Dermis microvascular lymphatic vessel endothelial cell (primary cell): ENCODE measurements around the gene ANKRD61. TPM values are rescaled to one million over a fixed set of nuclear protein-coding genes. Genes with fewer than 3 reads are reported as not detected.
"Not testable (repeated sequence)": the region's sequence is repeated elsewhere in the genome, so short reads cannot be mapped to it uniquely, and the experiment has no call there.

Source experiments
- DNase-seq, 2 donors: peaks; one replicate each; pipeline versions ENCODE4 v3.0.0 to v3.0.0-alpha.2; 2010; ENCODE audit warnings: low read depth in 2 of 2
- total RNA-seq: library from RNA; depleted of rRNA; stranded (reverse); fragments of >200 nt; gene quantifications from 2 replicates; pipeline ENCODE4 v1.2.1, GENCODE V29; 2014

ANKRD61 gene
- total RNA-seq = under 0.01 and 0.25 TPM in 2 replicates

GRCh38 chr7:6030988-6031387 is at the start of gene ANKRD61:
TSS of gene ANKRD61 (plus strand) at chr7:6031376. CDS start at chr7:6031376, 0 bp downstream.
- DNase-seq = no peak

- not testable (repeated sequence) for DNase-seq
Measured at GRCh38 chr7:5987061-5987460, 44.1 kb upstream of the ANKRD61 start.

DNA sequence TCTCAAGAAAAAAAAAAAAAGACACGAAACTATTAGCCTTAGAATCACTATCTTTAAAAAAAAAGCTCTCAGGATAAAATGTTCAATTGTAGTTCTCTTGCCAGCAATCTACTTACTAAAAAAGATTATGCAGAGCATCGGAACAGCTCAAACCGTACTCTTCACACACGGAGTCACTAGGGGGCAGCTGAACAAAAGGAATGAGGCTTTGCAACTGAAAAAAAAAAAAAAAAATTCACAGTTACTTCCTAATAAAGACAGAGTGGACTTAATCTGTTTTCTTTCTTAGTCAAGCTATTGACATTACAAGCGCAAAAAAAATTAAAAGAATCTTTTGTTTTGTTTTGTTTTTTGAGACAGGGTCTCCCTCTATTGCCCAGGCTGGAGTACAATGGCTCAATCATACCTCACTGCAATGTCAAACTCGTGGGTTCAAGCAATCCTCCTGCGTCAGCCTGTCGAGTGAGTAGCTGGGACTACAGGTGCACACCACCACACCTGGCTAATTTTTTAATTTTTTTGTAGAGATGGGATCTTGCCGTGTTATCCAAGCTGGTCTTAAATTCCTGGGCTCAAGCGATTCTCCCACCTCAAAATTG is 33.9 kb upstream of the ANKRD61 start:
- peak; percentile 54 to 76 for DNase-seq

GRCh38 chr7:6007386-6007785 is 23.8 kb upstream of the ANKRD61 start:
- no peak for DNase-seq

- not testable (repeated sequence) for DNase-seq
Measured at GRCh38 chr7:6007835-6008590, 23.2 kb upstream of the ANKRD61 start.

DNA sequence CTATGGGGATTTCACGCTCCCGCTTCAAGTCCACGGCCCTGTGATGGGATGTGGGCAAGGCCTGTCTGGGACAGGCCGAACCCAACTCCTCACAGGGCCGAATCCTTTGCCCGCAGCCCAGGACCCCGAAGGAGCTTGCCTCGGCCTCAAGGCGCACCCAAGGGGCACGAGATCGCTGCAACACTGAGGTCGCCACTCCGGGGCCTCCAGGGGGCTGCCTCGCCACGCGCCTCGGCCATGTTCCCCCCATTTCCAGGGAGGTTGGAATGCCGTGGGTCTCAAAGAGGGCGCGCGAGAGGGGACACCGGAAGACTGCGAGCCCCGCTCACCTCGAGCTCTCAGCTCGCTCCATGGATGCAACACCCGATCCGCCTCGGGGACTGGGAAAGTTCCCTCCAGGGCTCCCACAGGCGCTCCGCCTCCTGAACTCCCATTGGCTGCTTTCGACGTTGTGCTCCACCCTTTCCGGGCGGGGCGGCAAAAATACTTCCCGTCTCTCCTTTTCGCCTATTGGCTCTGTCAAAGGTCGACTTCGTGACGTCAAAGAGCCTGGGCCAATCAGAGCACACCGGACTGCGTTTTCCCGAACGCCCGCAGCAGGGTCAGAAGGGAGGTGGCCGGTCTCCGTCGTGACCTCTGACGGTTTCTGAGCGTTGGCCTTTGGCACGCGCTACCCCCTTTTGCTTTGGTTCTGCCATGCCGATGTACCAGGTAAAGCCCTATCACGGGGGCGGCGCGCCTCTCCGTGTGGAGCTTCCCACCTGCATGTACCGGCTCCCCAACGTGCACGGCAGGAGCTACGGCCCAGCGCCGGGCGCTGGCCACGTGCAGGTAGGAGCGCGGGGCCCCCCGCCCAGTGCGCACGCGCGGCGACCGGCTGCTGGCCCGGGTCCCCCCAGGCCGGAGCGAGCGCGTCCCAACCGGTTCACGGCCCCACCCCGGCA is 22.2 kb upstream of the ANKRD61 start, which contains the start of the genes AIMP2 and PMS2:
AIMP2 (plus strand) TSS at position 605 of the 944 bp plus-strand sequence; CDS start at position 697, 92 bp downstream.
PMS2 (minus strand) TSS at position 382 of the 944 bp plus-strand sequence; CDS start at position 352, 30 bp downstream.
- DNase-seq = peak; percentile 97 to 99

DNA sequence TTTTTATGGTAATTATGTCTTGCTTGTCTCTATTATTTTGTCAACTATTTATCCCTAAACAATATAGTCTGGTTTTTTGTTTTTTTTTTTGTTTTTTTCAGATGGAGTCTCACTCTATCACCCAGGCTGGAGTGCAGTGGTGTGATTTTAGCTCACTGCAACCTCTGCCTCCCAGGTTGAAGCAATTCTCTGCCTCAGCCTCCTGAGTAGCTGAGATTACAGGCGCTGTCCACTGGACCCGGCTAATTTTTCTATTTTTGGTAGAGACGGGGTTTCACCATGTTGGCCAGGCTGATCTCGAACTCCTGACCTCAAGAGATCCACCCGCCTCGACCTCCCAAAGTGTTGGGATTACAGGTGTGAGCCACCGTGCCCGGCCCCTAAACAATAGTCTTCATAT is 20.8 kb upstream of the ANKRD61 start:
- DNase-seq = not testable (repeated sequence)

GRCh38 chr7:6011541-6011940 is 19.6 kb upstream of the ANKRD61 start:
- DNase-seq = no peak

DNA sequence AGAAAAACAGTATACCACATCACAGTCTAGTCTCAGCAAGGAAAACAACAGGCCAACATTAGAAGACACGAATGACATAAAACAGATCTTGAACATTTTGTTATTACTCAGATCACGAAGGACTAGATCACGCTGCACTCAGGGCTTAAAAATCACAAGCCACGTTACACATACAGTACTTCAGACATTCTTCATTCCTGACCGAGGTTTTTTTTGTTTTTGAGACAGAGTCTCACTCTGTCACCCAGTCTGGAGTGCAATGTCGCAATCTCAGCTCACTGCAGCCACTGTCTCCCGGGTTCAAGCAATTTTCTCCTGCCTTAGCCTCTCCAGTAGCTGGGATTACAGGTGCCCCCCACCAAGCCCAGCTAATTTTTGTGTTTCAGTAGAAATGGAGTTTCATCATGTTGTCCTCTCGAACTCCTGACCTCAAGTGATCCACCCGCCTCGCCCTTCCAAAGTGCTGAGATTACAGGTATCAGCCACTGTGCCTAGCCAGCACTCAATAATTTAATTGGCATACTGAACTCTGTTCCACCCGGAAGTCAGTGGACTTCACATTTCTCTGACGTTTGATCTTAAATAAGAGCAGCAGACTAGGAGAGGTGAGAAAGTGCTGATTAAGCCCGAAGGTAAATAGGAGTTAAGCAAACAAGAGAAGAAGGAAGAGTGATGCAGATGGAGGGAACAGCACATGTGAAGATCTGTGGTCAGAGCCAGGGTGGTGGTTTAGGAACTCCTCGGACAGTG is 18.6 kb upstream of the ANKRD61 start:
- no peak for DNase-seq

GRCh38 chr7:6015917-6016652 is 15.1 kb upstream of the ANKRD61 start:
- no peak for DNase-seq

DNA sequence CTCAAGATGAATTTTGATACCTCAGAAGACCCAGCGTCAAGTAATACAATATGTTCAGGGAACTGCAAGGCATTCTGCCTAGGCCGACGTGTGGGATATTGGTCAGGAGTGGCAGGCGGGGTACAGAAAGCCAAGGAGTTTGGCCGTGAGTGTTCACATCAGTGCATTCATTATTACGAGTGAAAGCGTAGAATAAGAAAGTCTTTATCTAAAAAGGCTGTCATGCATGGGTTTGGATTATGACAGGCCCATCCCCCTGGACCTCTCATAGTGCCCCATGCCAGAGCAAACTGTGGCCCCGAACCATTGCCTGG is 14.6 kb upstream of the ANKRD61 start:
- no peak for DNase-seq

DNA sequence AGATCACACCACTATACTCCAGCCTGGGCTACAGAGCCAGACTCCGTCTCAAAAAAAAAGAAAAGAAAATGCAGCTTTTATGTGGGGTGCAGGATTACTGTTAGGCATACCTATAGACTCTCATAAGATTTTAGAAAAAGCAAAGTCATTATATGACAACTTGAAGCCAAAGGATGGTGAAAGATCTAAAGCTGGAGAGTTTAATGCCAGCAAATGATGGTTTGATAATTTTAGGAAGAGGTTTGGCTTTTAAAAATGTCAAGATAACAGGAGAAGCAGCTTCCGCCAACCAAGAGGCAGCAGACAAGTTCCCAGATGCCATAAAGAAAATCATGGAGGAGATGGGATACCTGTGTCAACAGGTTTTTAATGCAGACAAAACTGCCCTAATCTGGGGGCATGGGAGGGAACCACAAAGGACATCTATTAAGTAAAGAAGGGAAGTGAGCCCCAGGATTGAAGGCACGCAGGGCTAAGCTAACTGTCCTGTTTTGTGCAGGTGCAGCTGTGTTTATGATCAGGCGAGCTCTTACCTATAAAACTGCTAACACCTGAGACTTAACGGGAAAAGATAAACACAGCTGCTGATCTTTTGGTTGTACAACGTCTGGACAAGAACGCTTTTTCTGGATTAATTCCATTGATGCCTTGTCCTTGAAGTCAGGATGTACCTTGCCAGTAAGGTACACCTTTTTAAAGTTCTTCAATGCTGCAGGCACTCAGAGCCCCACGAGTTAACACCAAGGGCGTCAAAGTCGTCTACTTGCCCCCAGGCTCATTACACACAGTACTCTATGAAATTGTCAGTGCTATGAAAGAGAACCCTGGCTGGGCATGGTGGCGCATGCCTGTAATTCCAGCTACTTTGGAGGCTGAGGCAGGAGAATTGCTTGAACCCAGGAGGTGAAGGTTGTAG is 10.5 kb upstream of the ANKRD61 start:
- no peak for DNase-seq

- no peak for DNase-seq
Measured at GRCh38 chr7:6022707-6023106, 8.5 kb upstream of the ANKRD61 start.

GRCh38 chr7:6023974-6024435 is 7.2 kb upstream of the ANKRD61 start:
- no peak for DNase-seq

DNA sequence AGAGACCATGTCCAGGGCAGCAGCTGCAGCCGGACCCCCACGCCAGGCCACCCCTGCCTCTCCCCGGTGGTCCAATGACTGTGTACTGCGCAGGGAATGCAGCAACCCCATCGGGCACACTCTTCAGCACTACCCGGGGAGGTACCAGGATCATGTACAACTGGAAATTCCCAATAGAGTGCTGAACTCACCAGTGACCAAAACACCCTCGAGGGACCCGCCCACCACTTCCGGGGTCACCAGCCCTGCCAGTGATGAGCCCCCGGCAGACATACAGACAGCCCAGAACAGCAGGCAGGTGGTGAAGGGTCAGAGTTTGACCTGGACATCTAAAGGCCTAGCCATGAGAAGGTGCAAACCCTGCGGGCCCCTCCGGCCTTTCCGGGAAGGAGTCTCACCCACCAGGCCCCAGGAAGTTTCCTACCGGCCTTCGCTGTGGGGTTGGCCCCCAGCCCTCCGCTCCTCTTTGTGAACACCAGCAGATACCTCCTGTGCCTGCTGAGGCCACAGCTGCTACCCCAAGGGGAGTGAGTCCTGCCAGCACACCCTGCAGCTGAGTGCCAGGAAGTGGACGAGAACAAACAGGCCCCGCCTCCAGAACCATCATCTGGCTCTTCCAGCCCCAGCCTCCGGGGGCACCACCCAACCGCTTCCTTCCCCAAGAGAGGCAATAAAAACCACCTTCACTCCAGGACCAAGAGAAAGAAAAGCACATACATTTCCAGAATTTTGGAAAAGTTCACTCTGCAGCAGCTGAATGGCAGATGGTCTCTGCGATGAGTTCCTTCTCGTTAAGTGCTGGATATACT is 5.0 kb upstream of the ANKRD61 start:
- DNase-seq = peak; percentile 20 to 50

- DNase-seq = no peak
Measured at GRCh38 chr7:6026820-6027311, 4.3 kb upstream of the ANKRD61 start.

DNA sequence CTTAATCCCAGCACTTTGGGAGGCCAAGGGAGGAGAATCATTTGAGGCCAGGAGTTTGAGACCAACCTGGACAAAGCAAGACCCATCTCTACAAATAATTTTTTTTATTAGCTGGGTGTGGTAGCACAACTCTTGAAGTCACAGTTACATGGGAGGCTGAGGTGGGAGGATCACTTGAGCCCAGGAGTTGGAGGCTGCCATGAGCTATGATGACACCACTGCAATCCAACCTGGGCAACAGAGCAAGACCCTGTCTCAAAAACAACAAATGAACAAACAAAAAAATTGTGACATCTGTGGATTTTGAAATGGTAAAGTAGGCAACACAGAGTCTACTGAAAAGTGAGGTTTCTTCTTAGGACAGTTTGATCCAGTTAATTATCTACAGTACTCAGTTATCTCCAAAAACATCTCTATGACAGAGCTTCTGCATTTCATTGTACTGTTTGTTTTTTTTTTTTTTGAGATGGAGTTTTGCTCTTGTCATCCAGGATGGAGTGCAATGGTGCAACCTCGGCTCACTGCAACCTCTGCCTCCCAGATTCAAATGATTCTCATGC is 3.3 kb upstream of the ANKRD61 start:
- no peak for DNase-seq

GRCh38 chr7:6028563-6028962 is 2.6 kb upstream of the ANKRD61 start:
- DNase-seq = no peak
